K562 (cell line): ENCODE results near the gene LRRTM4. TPM values are rescaled to one million over a fixed set of nuclear protein-coding genes. Genes with fewer than 3 reads are reported as not detected.

Experiments
- ATAC-seq: fragments of 200-7000 bp; cut with Tn5 transposase; 3 replicates; pipeline ENCODE4 v1.9.1; 2020; ENCODE audit warnings: moderate library complexity
- BruUV-seq: library from RNA; stranded (reverse); fragments of 400-500 nt; replicated peaks from 2 replicates; lab custom pipeline; 2021; lab: Mats Ljungman, UMichigan
- CTCF ChIA-PET: fragments of 300-600 bp; formaldehyde crosslinking; extraction: SDS; loops from one replicate; lab custom pipeline; 2021; ENCODE audit warnings: low intra/inter-chr PET ratio; lab: Yijun Ruan, JAX
- POLR2A ChIA-PET: fragments of 300-600, 350-650 bp; sonication (Branson Sonifier 250); formaldehyde crosslinking; extraction: SDS; loops from one replicate; lab custom pipeline; 2021; ENCODE audit warnings: antibody characterized with exemption, inconsistent platforms; lab: Yijun Ruan, JAX
- DNase-seq, 4 experiments: peaks; one replicate each; pipeline versions ENCODE4 v3.0.0 to v3.0.0-alpha.2; 2011 to 2018; ENCODE audit warnings: low spot score in 3 of 4, mixed read lengths in 3 of 4; ENCODE audit errors: extremely low read depth in 1 of 4
- FAIRE-seq: peaks from 2 replicates; lab custom pipeline; 2011; peaks lifted over from hg19 to GRCh38; lab: Jason Lieb, UNC
- H2AFZ ChIP-seq: 2 replicates; pipeline ENCODE4 v1.6.0; 2011; ENCODE audit warnings: low read depth, low read length, control low read depth, inconsistent platforms
- H3K27ac ChIP-seq: fragments of 200-600 bp; 3 replicates; pipeline ENCODE4 v1.8.0; 2011; ENCODE audit warnings: low read depth, mild to moderate bottlenecking, control low read depth, inconsistent platforms, low read length, moderate library complexity, mixed read lengths; ENCODE audit errors: extremely low read depth
- H3K27me3 ChIP-seq, 2 experiments: fragments of 300-600 bp in 1 of 2; 2 replicates in 1 of 2; 3 replicates in 1 of 2; pipeline versions ENCODE4 v1.6.0 to v1.8.0; 2011; ENCODE audit warnings: inconsistent platforms in 2 of 2, low read length in 2 of 2, mild to moderate bottlenecking in 1 of 2, mixed read lengths in 1 of 2, moderate library complexity in 1 of 2; ENCODE audit not compliant: control insufficient read depth in 2 of 2, insufficient read depth in 2 of 2
- H3K36me3 ChIP-seq: fragments of 300-600 bp; 3 replicates; pipeline ENCODE4 v1.8.0; 2011; ENCODE audit warnings: mild to moderate bottlenecking, low read length, inconsistent platforms; ENCODE audit not compliant: control insufficient read depth, insufficient read depth
- H3K4me1 ChIP-seq, 2 experiments: fragments of 200-600 bp in 1 of 2; replicated peaks in 1 of 2; 2 replicates in 1 of 2; 3 replicates in 1 of 2; pipeline versions ENCODE4 v1.5.1 to v1.8.0; 2011; ENCODE audit warnings: inconsistent platforms in 2 of 2, low read length in 2 of 2, mild to moderate bottlenecking in 1 of 2, mixed read lengths in 1 of 2, moderate library complexity in 1 of 2; ENCODE audit not compliant: control insufficient read depth in 2 of 2, insufficient read depth in 2 of 2
- H3K4me2 ChIP-seq: 2 replicates; pipeline ENCODE4 v1.6.1; 2011; ENCODE audit warnings: low read length, control low read depth, inconsistent platforms, mixed read lengths; ENCODE audit not compliant: insufficient read depth
- H3K4me3 ChIP-seq: fragments of 200-600 bp; sonication (generic), shearing (Covaris generic); 2 replicates; pipeline ENCODE4 v1.5.1; 2016; ENCODE audit warnings: control low read depth, inconsistent platforms
- H3K79me2 ChIP-seq: fragments of 200-600 bp; 3 replicates; pipeline ENCODE4 v1.8.0; 2011; ENCODE audit warnings: low read length, inconsistent platforms; ENCODE audit not compliant: control insufficient read depth, insufficient read depth
- H3K9ac ChIP-seq, 2 experiments: 2 replicates each; pipeline versions ENCODE4 v1.6.0 to v1.6.1; 2011; ENCODE audit warnings: low read depth in 2 of 2, low read length in 2 of 2, control low read depth in 1 of 2, inconsistent platforms in 1 of 2, mild to moderate bottlenecking in 1 of 2, mixed read lengths in 1 of 2; ENCODE audit not compliant: insufficient read depth in 1 of 2
- H3K9me1 ChIP-seq: one replicate; pipeline ENCODE4 v1.6.0; 2011; ENCODE audit warnings: inconsistent platforms, mild to moderate bottlenecking, low read length, moderate library complexity; ENCODE audit not compliant: control insufficient read depth, insufficient read depth
- H3K9me3 ChIP-seq: replicated peaks from 2 replicates; pipeline ENCODE4 v1.5.1; 2011; ENCODE audit warnings: low read depth, low read length, inconsistent platforms; ENCODE audit not compliant: control insufficient read depth, insufficient read depth
- H4K20me1 ChIP-seq: replicated peaks from 2 replicates; pipeline ENCODE4 v1.6.1; 2011; ENCODE audit warnings: low read length, inconsistent platforms, mixed read lengths; ENCODE audit not compliant: control insufficient read depth, insufficient read depth
- ARID4B ChIP-seq: sonication (generic); formaldehyde crosslinking; IDR thresholded peaks from 2 replicates; pipeline ENCODE4 v1.8.0; 2022; ENCODE audit warnings: mild to moderate bottlenecking, missing genetic modification reagents
- ARNT ChIP-seq, 2 experiments: fragments of 450-650 bp; IDR thresholded peaks; 2 replicates each; pipeline ENCODE4 v1.6.1; 2016; ENCODE audit warnings: mild to moderate bottlenecking in 1 of 2
- CEBPG ChIP-seq, 3 experiments: fragments of 200-800 bp in 1 of 3; sonication (Bioruptor generic) in 1 of 3; sonication (generic) in 1 of 3; formaldehyde crosslinking in 1 of 3; IDR thresholded peaks in 2 of 3; conservative IDR thresholded peaks in 1 of 3; 2 replicates each; pipeline versions ENCODE4 v1.6.1 to v1.8.0; 2016 to 2022; ENCODE audit warnings: missing compliant biosample characterization in 2 of 3, missing genetic modification characterization in 2 of 3, mild to moderate bottlenecking in 1 of 3, missing genetic modification reagents in 1 of 3
- NCOA2 ChIP-seq, 2 experiments: fragments of 450-650 bp; IDR thresholded peaks; 2 replicates each; pipeline ENCODE4 v1.6.1; 2018; ENCODE audit warnings: mild to moderate bottlenecking in 2 of 2, moderate library complexity in 1 of 2; ENCODE audit not compliant: partially characterized antibody in 2 of 2
- WGBS: fragments of 100-300 bp; shearing (Covaris generic); methylation state at CpG from one replicate; pipeline ENCODE4 v1.1.6; 2016; ENCODE audit warnings: low coverage, mixed read lengths; ENCODE audit not compliant: insufficient coverage; ENCODE audit errors: missing lambda C conversion rate; 5-methylcytosine and 5-hydroxymethylcytosine counted together
- in situ Hi-C: fragments of 300-500 bp; cut with MboI; formaldehyde crosslinking; loops from 4 replicates; pipeline ENCODE4 v1.15.0; 2018; ENCODE audit warnings: inconsistent platforms, mixed read lengths
- intact Hi-C: fragments of 100-400 bp; cut with micrococcal nuclease; formaldehyde crosslinking; loops from 2 replicates; pipeline ENCODE4 v1.14.2; 2022
- polyA plus RNA-seq, 8 experiments: library from polyadenylated mRNA; depleted of rRNA in 4 of 8; stranded (reverse) in 5 of 8; unstranded in 3 of 8; fragments of >200 nt; fragmentation: Nextera tagmentation in 2 of 8; fragmentation: Illumina TruSeq in 1 of 8; extraction: Ambion mirVana in 2 of 8; extraction: Trizol in 1 of 8; gene quantifications; 2 replicates each; pipeline versions ENCODE4 v1.2.1 to v1.2.3, GENCODE V29; 2011 to 2014; ENCODE audit warnings: inconsistent platforms in 1 of 8, missing spikeins in 1 of 8
- total RNA-seq, 7 experiments: library from RNA; depleted of rRNA in 6 of 7; stranded (reverse); fragments of >200 nt in 6 of 7; fragmentation: Illumina TruSeq in 2 of 7; extraction: Trizol in 2 of 7; gene quantifications; 2 replicates each; pipeline versions ENCODE4 v1.2.1 to v1.2.3, GENCODE V29; 2011 to 2021; ENCODE audit warnings: low replicate concordance in 1 of 7

The LRRTM4 gene
- total and polyA plus RNA-seq, 9 of the 15 experiments (the other 6 are each of a cell fraction or from before 2014, with no cell fraction given) = 0.04 TPM; not detected in 6

GRCh38 chr2:77108915-77109314 lies 413.3 kb downstream of the LRRTM4 start (continued):
- TF ChIP-seq ARID4B (no peak), ARNT (IDR thresholded peaks at IDR 0.05) (no peak)
- TF ChIP-seq, all 486 proteins: peak for 0

- Histone ChIP-seq H3K4me1 (no peaks in the 10 kb centered on the region), H4K20me1 (no peaks in the 10 kb centered on the region), H3K27me3 (no peaks in the 10 kb centered on the region), H3K36me3 (no peaks in the 10 kb centered on the region), H3K4me2 (no peak overlapping the region), H2AFZ (no peak overlapping the region), H3K79me2 (no peaks in the 10 kb centered on the region), H3K4me3 (no peak overlapping the region), H3K9ac (no peak overlapping the region), H3K9me3 (no peaks in the 10 kb centered on the region), H3K9me1 (no peaks in the 10 kb centered on the region), H3K27ac (no peak overlapping the region)
- FAIRE-seq = no peak
- in situ Hi-C loops (no loop called here), intact Hi-C loops (no loop called here)
- BruUV-seq = no TSS peak
- CTCF ChIA-PET = no interaction called here
- WGBS = 0% methylated on average over 3 of the region's 3 CpGs
- no peak for ATAC-seq
- POLR2A ChIA-PET = no interaction called here
- TF ChIP-seq NCOA2 (IDR thresholded peaks at IDR 0.05; ENCODE audit: partially characterized antibody in 2 of 2) = no peak
- TF ChIP-seq CEBPG (CRISPR knock-in tag; IDR thresholded peaks at IDR 0.05) = no peak
- peak in 1 of 2 experiments; percentile 58; a peak in 2 of 4 replicates for TF ChIP-seq CEBPG (tag; conservative IDR thresholded peaks at IDR 0.05 in 1 of 2, IDR thresholded peaks at IDR 0.05 in 1 of 2)
- DNase-seq = no peak
Observed at GRCh38 chr2:77105008-77105407, 417.2 kb downstream of the LRRTM4 start.
